ENCODE data around the gene PTCD1. TPM values are rescaled to one million over a fixed set of nuclear protein-coding genes. Genes with fewer than 3 reads are reported as not detected.
"Not testable (repeated sequence)": the region's sequence is repeated elsewhere in the genome, so short reads cannot be mapped to it uniquely, and the experiment has no call there.

The PTCD1 gene
- total RNA-seq, 1 donor from 2014 or later: 7.6 TPM

- no peak for DNase-seq (ENCODE audit: extremely low read depth, low read depth, low spot score)
Measured at GRCh38 chr7:99449326-99449725, 10.7 kb upstream of the PTCD1 start.

GRCh38 chr7:99448855-99449254 is 10.3 kb upstream of the PTCD1 start:
- DNase-seq (ENCODE audit: extremely low read depth, low read depth, low spot score): no peak

- no peak for DNase-seq (ENCODE audit: extremely low read depth, low read depth, low spot score)
Measured at GRCh38 chr7:99447943-99448342, 9.3 kb upstream of the PTCD1 start.

- no peak for DNase-seq (ENCODE audit: extremely low read depth, low read depth, low spot score)
Measured at GRCh38 chr7:99446096-99446495, 7.5 kb upstream of the PTCD1 start.

- DNase-seq (ENCODE audit: extremely low read depth, low read depth, low spot score): no peak
Measured at GRCh38 chr7:99440195-99440594, 1.6 kb upstream of the PTCD1 start.

- no peak for DNase-seq (ENCODE audit: extremely low read depth, low read depth, low spot score)
Measured at GRCh38 chr7:99437946-99438572, 539 bp downstream of the PTCD1 start.

GRCh38 chr7:99433158-99433557 is 5.4 kb downstream of the PTCD1 start:
- no peak for DNase-seq (ENCODE audit: extremely low read depth, low read depth, low spot score)

GRCh38 chr7:99431756-99432540 is 6.7 kb downstream of the PTCD1 start:
- DNase-seq (ENCODE audit: extremely low read depth, low read depth, low spot score): not testable (repeated sequence)

- DNase-seq (ENCODE audit: extremely low read depth, low read depth, low spot score): no peak
Measured at GRCh38 chr7:99429756-99430155, 8.8 kb downstream of the PTCD1 start.

- no peak for DNase-seq (ENCODE audit: extremely low read depth, low read depth, low spot score)
Measured at GRCh38 chr7:99428972-99429566, 9.5 kb downstream of the PTCD1 start.

- DNase-seq (ENCODE audit: extremely low read depth, low read depth, low spot score): no peak
Measured at GRCh38 chr7:99424932-99425730, 13.5 kb downstream of the PTCD1 start.

- DNase-seq (ENCODE audit: extremely low read depth, low read depth, low spot score): no peak
Measured at GRCh38 chr7:99422625-99423024, 16.0 kb downstream of the PTCD1 start.

- DNase-seq (ENCODE audit: extremely low read depth, low read depth, low spot score): no peak
Measured at GRCh38 chr7:99422186-99422585, 16.4 kb downstream of the PTCD1 start.

GRCh38 chr7:99420986-99421385 is 17.6 kb downstream of the PTCD1 start:
- no peak for DNase-seq (ENCODE audit: extremely low read depth, low read depth, low spot score)

- DNase-seq (ENCODE audit: extremely low read depth, low read depth, low spot score): no peak
Measured at GRCh38 chr7:99420213-99420612, 18.4 kb downstream of the PTCD1 start.

- no peak for DNase-seq (ENCODE audit: extremely low read depth, low read depth, low spot score)
Measured at GRCh38 chr7:99419323-99420021, 19.1 kb downstream of the PTCD1 start.

- no peak for DNase-seq (ENCODE audit: extremely low read depth, low read depth, low spot score)
Measured at GRCh38 chr7:99418260-99418659, 20.3 kb downstream of the PTCD1 start.

GRCh38 chr7:99415513-99416127 is 23.0 kb downstream of the PTCD1 start:
- DNase-seq (ENCODE audit: extremely low read depth, low read depth, low spot score): not testable (repeated sequence)

- no peak for DNase-seq (ENCODE audit: extremely low read depth, low read depth, low spot score)
Measured at GRCh38 chr7:99410635-99411034, 28.0 kb downstream of the PTCD1 start.

GRCh38 chr7:99409806-99410205 is 28.8 kb downstream of the PTCD1 start:
- no peak for DNase-seq (ENCODE audit: extremely low read depth, low read depth, low spot score)

Data from glomerular endothelial cell (primary cell).